Endothelial cell (in vitro differentiated cells): ENCODE results near the gene RNF13. TPM values are rescaled to one million over a fixed set of nuclear protein-coding genes. Genes with fewer than 3 reads are reported as not detected.

Source experiments
- DNase-seq: peaks from one replicate; pipeline ENCODE4 v3.0.0; 2021; ENCODE audit warnings: low spot score
- H3K27ac Mint-ChIP-seq: one replicate; pipeline ENCODE4 v1.8.0; 2021; ENCODE audit warnings: mixed read lengths, inconsistent platforms; ENCODE audit not compliant: unreplicated experiment
- H3K27me3 Mint-ChIP-seq: one replicate; pipeline ENCODE4 v1.8.0; 2021; ENCODE audit warnings: mild to moderate bottlenecking, moderate library complexity, mixed read lengths, inconsistent platforms; ENCODE audit not compliant: unreplicated experiment
- H3K36me3 Mint-ChIP-seq: one replicate; pipeline ENCODE4 v1.8.0; 2021; ENCODE audit warnings: mild to moderate bottlenecking, low read depth, mixed read lengths, inconsistent platforms; ENCODE audit not compliant: unreplicated experiment
- H3K4me1 Mint-ChIP-seq: one replicate; pipeline ENCODE4 v1.8.0; 2021; ENCODE audit warnings: mild to moderate bottlenecking, mixed read lengths, inconsistent platforms; ENCODE audit not compliant: unreplicated experiment
- H3K4me3 Mint-ChIP-seq: one replicate; pipeline ENCODE4 v1.8.0; 2021; ENCODE audit warnings: mild to moderate bottlenecking, mixed read lengths, inconsistent platforms; ENCODE audit not compliant: unreplicated experiment
- H3K9me3 Mint-ChIP-seq: one replicate; pipeline ENCODE4 v1.8.0; 2021; ENCODE audit warnings: mixed read lengths, inconsistent platforms; ENCODE audit not compliant: unreplicated experiment
- total RNA-seq: library from RNA; stranded (reverse); fragmentation: NEBNext Ultra II Directional; extraction: Animal tissue kit (Norgen Biotek cat#: 25700); gene quantifications from one replicate; pipeline ENCODE4 v1.2.1, GENCODE V29; 2021; ENCODE audit not compliant: unreplicated experiment
- TF ChIP-seq, protein P1 (sequence below): fragments of 200-600 bp; sonication (generic); IDR thresholded peaks from one replicate; pipeline ENCODE4 v1.5.0; 2021; ENCODE audit warnings: antibody characterized with exemption; ENCODE audit not compliant: unreplicated experiment

Gene RNF13
- total RNA-seq, 1 donor from 2014 or later, result 30.7 TPM

DNA sequence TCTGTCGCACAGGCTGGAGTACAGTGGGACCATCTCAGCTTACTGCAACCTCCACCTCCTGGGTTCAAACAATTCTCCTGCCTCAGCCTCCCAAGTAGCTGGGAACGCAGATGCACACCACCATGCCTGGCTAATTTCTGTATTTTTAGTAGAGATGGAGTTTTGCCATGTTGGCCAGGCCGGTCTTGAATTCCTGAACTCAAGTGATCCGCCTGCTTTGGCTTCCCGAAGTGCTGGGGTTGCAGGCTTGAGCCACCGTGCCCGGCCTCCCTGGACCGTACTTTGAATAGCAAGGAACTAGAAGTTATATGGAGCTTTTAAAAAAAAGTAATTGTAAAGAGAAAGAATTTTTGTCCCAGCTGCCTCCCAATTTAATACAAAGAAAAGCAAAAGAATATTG lies 12.3 kb upstream of the RNF13 start:
- Mint-ChIP-seq H3K27ac (no peak overlapping the region), H3K4me1 (no peaks in the 10 kb centered on the region), H3K4me3 (no peak overlapping the region), H3K36me3 (peaks cover 3% of the 10 kb centered on the region), H3K9me3 (no peaks in the 10 kb centered on the region), H3K27me3 (no peaks in the 10 kb centered on the region)
- TF ChIP-seq, protein P1, sequence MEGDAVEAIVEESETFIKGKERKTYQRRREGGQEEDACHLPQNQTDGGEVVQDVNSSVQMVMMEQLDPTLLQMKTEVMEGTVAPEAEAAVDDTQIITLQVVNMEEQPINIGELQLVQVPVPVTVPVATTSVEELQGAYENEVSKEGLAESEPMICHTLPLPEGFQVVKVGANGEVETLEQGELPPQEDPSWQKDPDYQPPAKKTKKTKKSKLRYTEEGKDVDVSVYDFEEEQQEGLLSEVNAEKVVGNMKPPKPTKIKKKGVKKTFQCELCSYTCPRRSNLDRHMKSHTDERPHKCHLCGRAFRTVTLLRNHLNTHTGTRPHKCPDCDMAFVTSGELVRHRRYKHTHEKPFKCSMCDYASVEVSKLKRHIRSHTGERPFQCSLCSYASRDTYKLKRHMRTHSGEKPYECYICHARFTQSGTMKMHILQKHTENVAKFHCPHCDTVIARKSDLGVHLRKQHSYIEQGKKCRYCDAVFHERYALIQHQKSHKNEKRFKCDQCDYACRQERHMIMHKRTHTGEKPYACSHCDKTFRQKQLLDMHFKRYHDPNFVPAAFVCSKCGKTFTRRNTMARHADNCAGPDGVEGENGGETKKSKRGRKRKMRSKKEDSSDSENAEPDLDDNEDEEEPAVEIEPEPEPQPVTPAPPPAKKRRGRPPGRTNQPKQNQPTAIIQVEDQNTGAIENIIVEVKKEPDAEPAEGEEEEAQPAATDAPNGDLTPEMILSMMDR, result no peak
- no peak for DNase-seq

DNA sequence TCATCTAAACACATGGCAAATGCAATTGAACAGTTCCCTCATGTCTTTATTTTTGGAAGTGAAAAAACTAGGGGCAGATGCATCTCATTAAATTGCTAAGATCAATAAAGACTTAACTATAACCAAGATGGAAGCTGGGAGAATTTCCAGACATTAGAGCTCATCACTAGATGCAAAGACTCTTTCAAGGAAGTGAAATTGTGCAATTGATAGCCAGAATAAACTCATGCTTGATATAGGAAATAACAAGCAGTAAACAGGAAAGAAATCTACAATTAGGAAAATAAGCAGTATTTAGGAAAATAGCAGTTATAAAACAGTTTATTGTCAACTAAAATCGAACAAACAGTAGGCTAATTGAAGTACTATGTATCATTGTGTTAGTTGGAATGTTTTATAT lies 11.8 kb upstream of the RNF13 start:
- TF ChIP-seq, protein P1, result no peak
- Mint-ChIP-seq H3K9me3 (no peaks in the 10 kb centered on the region), H3K27me3 (no peaks in the 10 kb centered on the region), H3K4me1 (no peaks in the 10 kb centered on the region), H3K4me3 (no peak overlapping the region), H3K36me3 (peaks cover 3% of the 10 kb centered on the region), H3K27ac (no peak overlapping the region)
- no peak for DNase-seq

DNA sequence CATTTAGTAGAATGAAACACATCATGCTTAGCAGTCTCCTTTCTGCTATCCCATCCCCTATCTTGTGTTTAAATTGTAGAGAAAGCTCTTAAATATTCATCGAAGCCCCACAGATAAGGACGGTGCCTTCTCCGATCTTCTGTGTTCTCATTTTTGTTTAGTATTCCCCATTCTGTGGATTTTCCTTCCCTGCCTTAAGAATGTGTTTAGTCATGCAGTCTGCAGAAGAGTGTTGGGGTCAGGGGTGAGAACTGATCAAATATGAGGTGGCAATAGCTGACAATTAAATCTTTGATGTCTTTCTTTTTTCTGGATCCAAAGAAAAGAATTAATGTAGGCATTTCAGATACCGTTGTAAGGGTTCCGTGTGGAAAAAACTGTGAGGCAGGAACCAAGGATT lies 11.4 kb upstream of the RNF13 start:
- Mint-ChIP-seq H3K4me3 (no peak overlapping the region), H3K36me3 (peaks cover 3% of the 10 kb centered on the region), H3K27me3 (peaks cover under 1% of the 10 kb centered on the region), H3K27ac (no peak overlapping the region), H3K4me1 (no peaks in the 10 kb centered on the region), H3K9me3 (no peaks in the 10 kb centered on the region)
- no peak for DNase-seq
- TF ChIP-seq, protein P1, result no peak

DNA sequence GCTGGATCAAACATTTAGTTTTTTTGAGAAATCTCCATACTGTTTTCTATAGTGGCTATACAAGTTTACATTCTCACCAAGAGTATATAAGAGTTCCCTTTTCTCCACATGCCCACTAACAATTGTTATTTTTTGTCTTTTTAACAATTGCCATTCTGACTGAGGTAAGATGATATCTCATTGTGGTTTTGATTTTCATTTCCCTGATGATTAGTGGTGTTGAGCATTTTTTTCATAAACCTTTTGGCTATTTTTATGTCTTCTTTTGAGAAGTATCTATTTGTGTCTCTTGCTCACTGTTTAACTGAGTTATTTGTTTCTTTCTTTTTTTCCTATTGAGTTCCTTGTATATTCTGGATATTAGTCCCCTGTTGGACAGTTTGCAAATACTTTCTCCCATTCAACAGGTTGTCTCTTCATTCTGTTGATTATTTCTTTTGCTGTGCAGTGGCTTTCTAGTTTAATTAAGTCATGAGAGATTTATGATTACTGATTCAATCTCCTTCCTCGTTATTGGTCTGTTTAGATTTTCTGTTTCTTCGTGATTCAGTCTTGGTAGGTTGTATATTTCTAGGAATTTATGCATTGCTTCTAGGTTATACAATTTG lies 6.7 kb upstream of the RNF13 start:
- peaks cover 1% of the 10 kb centered on the region for H3K27me3 Mint-ChIP-seq
- no peak overlapping the region for H3K4me3 Mint-ChIP-seq
- H3K4me1 Mint-ChIP-seq, result no peaks in the 10 kb centered on the region

DNA sequence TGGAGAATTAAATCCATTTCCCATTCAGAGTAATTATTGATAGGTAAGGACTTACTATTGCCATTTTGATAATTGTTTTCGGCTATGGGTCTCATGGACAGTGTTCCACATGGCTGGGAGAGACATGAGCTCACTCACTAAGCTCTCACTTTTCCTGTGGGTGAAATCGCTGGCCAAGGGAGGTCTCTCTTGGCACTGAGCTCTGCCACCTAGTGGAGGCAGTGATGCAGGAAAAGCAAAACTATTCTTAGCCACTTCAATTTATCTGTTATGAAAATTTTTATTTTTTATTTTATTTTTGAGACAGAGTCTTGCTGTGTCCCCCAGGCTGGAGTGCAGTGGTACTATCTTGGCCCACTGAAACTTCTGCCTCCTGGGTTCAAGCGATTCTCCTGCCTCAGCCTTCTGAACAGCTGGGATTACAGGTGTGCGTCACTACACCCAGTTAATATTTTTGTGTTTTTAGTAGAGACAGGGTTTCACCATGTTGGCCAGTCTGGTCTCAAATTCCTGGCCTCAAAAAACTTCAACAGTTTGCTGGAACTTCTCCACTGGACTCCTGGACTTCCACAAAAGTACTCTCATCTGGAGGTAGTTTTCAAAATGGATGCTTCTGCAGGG lies 4.7 kb upstream of the RNF13 start:
- Mint-ChIP-seq H3K36me3 (no peaks in the 10 kb centered on the region), H3K27me3 (peaks cover 4% of the 10 kb centered on the region), H3K4me1 (peaks cover 8% of the 10 kb centered on the region), H3K27ac (no peak overlapping the region), H3K9me3 (no peaks in the 10 kb centered on the region), H3K4me3 (no peak overlapping the region)
- peak; percentile 61 for DNase-seq
- TF ChIP-seq, protein P1, result peak; percentile 91

More for the DNA sequence above, 6.7 kb upstream of the RNF13 start:
- no peak for DNase-seq
- no peaks in the 10 kb centered on the region for H3K9me3 Mint-ChIP-seq
- TF ChIP-seq, protein P1, result no peak
- H3K36me3 Mint-ChIP-seq, result no peaks in the 10 kb centered on the region
- H3K27ac Mint-ChIP-seq, result no peak overlapping the region
